ENCODE data around the gene HAUS1.
"Not testable (repeated sequence)": the region's sequence is repeated elsewhere in the genome, so short reads cannot be mapped to it uniquely, and the experiment has no call there.

The HAUS1 gene

GRCh38 chr18:46104128-46104911 lies at the start of gene HAUS1:
Gene HAUS1 (plus strand): TSS chr18:46104385. CDS start chr18:46104412, 27 bp downstream.
- DNase-seq = peak; percentile 50 to 72 (median 57)

GRCh38 chr18:46054956-46055837 lies 49.0 kb upstream of the HAUS1 start:
- no peak for DNase-seq

GRCh38 chr18:46055838-46056230 lies 48.4 kb upstream of the HAUS1 start:
- no peak for DNase-seq

GRCh38 chr18:46060359-46060841 lies 43.8 kb upstream of the HAUS1 start:
- no peak for DNase-seq

- no peak for DNase-seq
These were observed 42.8 kb upstream of the HAUS1 start for GRCh38 chr18:46061387-46061786.

- DNase-seq = no peak
These were observed 42.4 kb upstream of the HAUS1 start for GRCh38 chr18:46061796-46062195.

- DNase-seq = no peak
These were observed 41.4 kb upstream of the HAUS1 start for GRCh38 chr18:46062781-46063180.

GRCh38 chr18:46067438-46068007 lies 36.7 kb upstream of the HAUS1 start:
- no peak for DNase-seq

- DNase-seq = no peak
These were observed 35.4 kb upstream of the HAUS1 start for GRCh38 chr18:46068763-46069162.

- DNase-seq = no peak
These were observed 34.7 kb upstream of the HAUS1 start for GRCh38 chr18:46069524-46069923.

- no peak for DNase-seq
These were observed 34.0 kb upstream of the HAUS1 start for GRCh38 chr18:46070232-46070631.

GRCh38 chr18:46070815-46071652 lies 33.2 kb upstream of the HAUS1 start:
- no peak for DNase-seq

GRCh38 chr18:46071653-46072375 lies 32.4 kb upstream of the HAUS1 start, which contains the start of gene PSTPIP2:
Gene PSTPIP2 (minus strand): TSS chr18:46072260. CDS start chr18:46072188, 72 bp downstream.
- DNase-seq = peak; percentile 10 to 62 (median 33)

GRCh38 chr18:46072376-46072867 lies 31.8 kb upstream of the HAUS1 start:
- no peak for DNase-seq

GRCh38 chr18:46072959-46073358 lies 31.2 kb upstream of the HAUS1 start:
- no peak for DNase-seq

GRCh38 chr18:46073474-46074331 lies 30.5 kb upstream of the HAUS1 start:
- no peak for DNase-seq

- no peak for DNase-seq
These were observed 24.8 kb upstream of the HAUS1 start for GRCh38 chr18:46079336-46079735.

- DNase-seq = no peak
These were observed 24.0 kb upstream of the HAUS1 start for GRCh38 chr18:46080156-46080555.

GRCh38 chr18:46084431-46084830 lies 19.8 kb upstream of the HAUS1 start:
- no peak for DNase-seq

GRCh38 chr18:46088501-46088900 lies 15.7 kb upstream of the HAUS1 start:
- DNase-seq = not testable (repeated sequence)
